Hepatocyte (in vitro differentiated cells): ENCODE results near the gene SMG9. TPM values are rescaled to one million over a fixed set of nuclear protein-coding genes. Genes with fewer than 3 reads are reported as not detected.

Experiments used
- DNase-seq: peaks from one replicate; pipeline ENCODE4 v3.0.0-alpha.2; 2016; ENCODE audit warnings: low spot score
- H2AFZ ChIP-seq: fragments of 200-600 bp; sonication (generic); 2 replicates; pipeline ENCODE4 v1.6.0; 2016; ENCODE audit warnings: antibody characterized with exemption, mild to moderate bottlenecking
- H3K27ac ChIP-seq: fragments of 200-600 bp; sonication (generic); 2 replicates; pipeline ENCODE4 v1.5.1; 2016; ENCODE audit warnings: mild to moderate bottlenecking
- H3K27me3 ChIP-seq: fragments of 200-600 bp; sonication (generic); 2 replicates; pipeline ENCODE4 v1.6.1; 2016
- H3K36me3 ChIP-seq: fragments of 200-600 bp; sonication (generic); replicated peaks from 2 replicates; pipeline ENCODE4 v1.5.1; 2016; ENCODE audit warnings: low read depth; ENCODE audit not compliant: insufficient read depth
- H3K4me1 ChIP-seq: fragments of 200-600 bp; sonication (generic); 2 replicates; pipeline ENCODE4 v1.5.1; 2016; ENCODE audit warnings: mild to moderate bottlenecking, moderate library complexity; ENCODE audit not compliant: insufficient read depth
- H3K4me2 ChIP-seq: fragments of 200-600 bp; sonication (generic); 2 replicates; pipeline ENCODE4 v1.6.0; 2016
- H3K4me3 ChIP-seq: fragments of 200-600 bp; sonication (generic); 2 replicates; pipeline ENCODE4 v1.5.1; 2016; ENCODE audit warnings: mild to moderate bottlenecking
- H3K79me2 ChIP-seq: fragments of 200-600 bp; sonication (generic); 2 replicates; pipeline ENCODE4 v1.6.0; 2017; ENCODE audit warnings: mild to moderate bottlenecking
- H3K9me2 ChIP-seq: fragments of 200-600 bp; sonication (generic); replicated peaks from 2 replicates; pipeline ENCODE4 v1.6.0; 2017; ENCODE audit warnings: mild to moderate bottlenecking; ENCODE audit not compliant: insufficient read depth
- H3K9me3 ChIP-seq: fragments of 200-600 bp; sonication (generic); 2 replicates; pipeline ENCODE4 v1.5.1; 2016; ENCODE audit warnings: low read depth, mild to moderate bottlenecking
- H4K20me1 ChIP-seq: fragments of 200-600 bp; sonication (generic); 2 replicates; pipeline ENCODE4 v1.6.0; 2016; ENCODE audit warnings: mild to moderate bottlenecking; ENCODE audit not compliant: insufficient read depth, poor library complexity, severe bottlenecking
- CTCF ChIP-seq: fragments of 200-600 bp; sonication (generic); IDR thresholded peaks from 2 replicates; pipeline ENCODE4 v1.5.1; 2016; ENCODE audit warnings: antibody characterized with exemption, mild to moderate bottlenecking; ENCODE audit not compliant: poor library complexity
- EZH2 ChIP-seq: fragments of 200-600 bp; sonication (generic); IDR thresholded peaks from 2 replicates; pipeline ENCODE4 v1.6.1; 2016; ENCODE audit warnings: antibody characterized with exemption, mild to moderate bottlenecking, borderline replicate concordance
- EZH2phosphoT487 ChIP-seq: fragments of 200-600 bp; sonication (generic); IDR thresholded peaks from one replicate; pipeline ENCODE4 v1.6.1; 2018; ENCODE audit warnings: antibody characterized with exemption, mild to moderate bottlenecking, low read depth, moderate library complexity; ENCODE audit not compliant: unreplicated experiment, severe bottlenecking
- WGBS: methylation state at CpG from one replicate; pipeline ENCODE4 v1.1.6; 2016; ENCODE audit warnings: low lambda C conversion rate; ENCODE audit errors: missing lambda C conversion rate; 5-methylcytosine and 5-hydroxymethylcytosine counted together
- polyA plus RNA-seq: library from polyadenylated mRNA; unstranded; fragments of >200 nt; fragmentation: Nextera tagmentation; extraction: Ambion mirVana; gene quantifications from 2 replicates; pipeline ENCODE4 v1.2.1, GENCODE V29; 2016
- total RNA-seq: library from RNA; depleted of rRNA; stranded (reverse); fragments of >200 nt; gene quantifications from 2 replicates; pipeline ENCODE4 v1.2.3, GENCODE V29; 2014

Gene SMG9
- total and polyA plus RNA-seq, 2 experiments from 2014 or later = 16.1 to 34.9 TPM

DNA sequence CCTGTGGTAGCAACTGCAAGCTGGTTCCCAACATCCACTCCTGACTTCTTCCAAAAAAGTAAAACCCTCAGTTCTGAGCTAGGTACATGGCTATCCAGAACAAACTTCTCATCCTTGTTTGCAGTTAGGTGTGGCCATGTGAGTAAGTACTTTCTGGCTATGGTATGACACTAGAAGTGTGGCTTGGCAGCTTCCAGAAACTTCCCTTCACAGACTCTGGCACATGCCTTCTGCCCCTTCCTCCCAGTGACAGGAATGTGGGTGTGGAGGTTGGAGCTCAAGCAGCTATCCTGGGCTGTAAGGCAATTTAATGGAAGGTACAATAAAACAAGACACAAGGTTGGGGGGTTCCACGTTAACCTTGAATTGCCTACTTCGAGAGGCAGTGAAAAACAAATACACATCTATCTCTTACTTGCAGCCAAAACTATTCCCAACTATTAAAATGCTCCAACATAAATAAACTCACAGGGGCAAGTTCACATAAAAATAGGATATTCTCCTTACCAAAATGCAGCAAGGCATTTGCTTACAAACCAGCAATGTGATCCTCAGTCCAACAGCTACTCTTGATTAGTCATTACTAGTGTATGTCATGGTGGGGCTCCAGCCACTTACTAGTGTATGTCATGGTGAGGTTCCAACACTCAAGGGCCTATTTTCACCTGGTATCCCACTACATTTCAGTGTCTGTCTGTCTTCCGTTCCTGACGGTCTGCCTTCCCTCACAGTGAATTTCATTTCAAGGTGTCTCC, 3.1 kb downstream of the SMG9 start:
- Histone ChIP-seq H4K20me1 (peaks cover 4% of the 10 kb centered on the region), H3K4me3 (no peak overlapping the region), H2AFZ (no peak overlapping the region), H3K4me1 (peaks cover 11% of the 10 kb centered on the region), H3K4me2 (no peak overlapping the region), H3K27ac (no peak overlapping the region), H3K9me2 (no peaks in the 10 kb centered on the region), H3K27me3 (no peaks in the 10 kb centered on the region), H3K79me2 (peaks cover 32% of the 10 kb centered on the region), H3K9me3 (no peaks in the 10 kb centered on the region), H3K36me3 (no peaks in the 10 kb centered on the region)
- DNase-seq = no peak
- no peak for TF ChIP-seq EZH2
- no peak for TF ChIP-seq EZH2phosphoT487
- TF ChIP-seq CTCF = no peak
- WGBS = 88% methylated on average over 4 of the region's 4 CpGs

DNA sequence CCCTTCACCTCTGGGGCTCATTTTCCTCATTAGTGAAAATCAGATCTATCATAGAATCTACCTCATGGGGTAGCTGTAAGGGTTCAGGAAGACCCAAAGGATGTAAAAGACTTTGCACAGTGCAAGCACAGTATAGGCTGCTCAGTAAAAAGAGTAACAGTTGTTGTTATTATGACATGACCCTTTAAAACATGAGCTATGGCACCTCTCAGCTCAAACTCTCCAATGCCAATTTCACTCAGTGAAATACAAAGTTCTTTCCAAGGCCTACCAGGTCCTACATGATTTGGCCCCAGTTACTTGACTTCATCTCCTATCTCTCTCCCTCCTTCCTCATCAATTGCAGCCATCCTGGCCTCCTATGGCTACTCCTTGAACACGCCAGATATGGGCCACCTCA, 4.9 kb downstream of the SMG9 start:
- H3K27ac ChIP-seq = no peak overlapping the region
- no peaks in the 10 kb centered on the region for H3K9me2 ChIP-seq
- H3K36me3 ChIP-seq = no peaks in the 10 kb centered on the region
- peaks cover 11% of the 10 kb centered on the region for H3K4me1 ChIP-seq
- no peaks in the 10 kb centered on the region for H3K27me3 ChIP-seq
- H4K20me1 ChIP-seq = peaks cover 4% of the 10 kb centered on the region
- H3K79me2 ChIP-seq = peaks cover 32% of the 10 kb centered on the region
- 93% methylated on average over 1 of the region's 1 CpG for WGBS
- no peak overlapping the region for H2AFZ ChIP-seq
- H3K9me3 ChIP-seq = no peaks in the 10 kb centered on the region
- no peak overlapping the region for H3K4me2 ChIP-seq
- H3K4me3 ChIP-seq = no peak overlapping the region
- no peak for DNase-seq
- TF ChIP-seq EZH2 (no peak), CTCF (no peak), EZH2phosphoT487 (no peak)

DNA sequence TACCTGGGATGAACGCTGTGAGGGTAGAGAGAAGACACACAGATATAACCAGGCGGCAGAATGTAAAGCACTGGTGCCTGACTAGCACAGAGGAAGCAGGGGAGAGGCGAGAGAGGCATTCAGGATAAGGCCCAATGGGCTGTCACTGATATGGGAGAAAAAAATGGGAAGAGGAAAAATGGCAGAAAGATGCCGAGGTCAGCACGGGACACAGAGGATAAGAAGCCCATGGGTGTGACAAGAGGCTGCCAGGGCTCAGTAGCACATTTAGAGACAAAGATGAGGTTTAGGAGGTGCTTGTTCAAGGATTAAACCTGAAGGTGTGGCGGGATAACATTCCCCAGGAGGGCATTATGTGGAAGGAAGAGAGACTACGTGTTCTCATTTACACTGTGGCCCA, 5.6 kb downstream of the SMG9 start:
- H3K27me3 ChIP-seq = no peaks in the 10 kb centered on the region
- H3K79me2 ChIP-seq = peaks cover 31% of the 10 kb centered on the region
- H2AFZ ChIP-seq = no peak overlapping the region
- H3K4me3 ChIP-seq = no peak overlapping the region
- no peak for DNase-seq
- TF ChIP-seq CTCF (no peak), EZH2phosphoT487 (no peak), EZH2 (no peak)
- H4K20me1 ChIP-seq = peaks cover 4% of the 10 kb centered on the region
- H3K9me3 ChIP-seq = no peaks in the 10 kb centered on the region
- 91% methylated on average over 7 of the region's 7 CpGs for WGBS
- peaks cover 11% of the 10 kb centered on the region for H3K4me1 ChIP-seq
- H3K27ac ChIP-seq = no peak overlapping the region
- no peak overlapping the region for H3K4me2 ChIP-seq
- H3K36me3 ChIP-seq = no peaks in the 10 kb centered on the region
- no peaks in the 10 kb centered on the region for H3K9me2 ChIP-seq
